22Rv1 (cell line): Measurements from ENCODE around the gene PFN3.

Experiments used
- ZFX ChIP-seq: fragments of 450-650 bp; IDR thresholded peaks from 2 replicates; pipeline ENCODE4 v1.6.1; 2017; ENCODE audit warnings: antibody characterized with exemption, borderline replicate concordance
- TF ChIP-seq, protein P1 (sequence below): fragments of 450-650 bp; IDR thresholded peaks from 2 replicates; pipeline ENCODE4 v1.5.1; 2017; ENCODE audit warnings: mild to moderate bottlenecking

DNA sequence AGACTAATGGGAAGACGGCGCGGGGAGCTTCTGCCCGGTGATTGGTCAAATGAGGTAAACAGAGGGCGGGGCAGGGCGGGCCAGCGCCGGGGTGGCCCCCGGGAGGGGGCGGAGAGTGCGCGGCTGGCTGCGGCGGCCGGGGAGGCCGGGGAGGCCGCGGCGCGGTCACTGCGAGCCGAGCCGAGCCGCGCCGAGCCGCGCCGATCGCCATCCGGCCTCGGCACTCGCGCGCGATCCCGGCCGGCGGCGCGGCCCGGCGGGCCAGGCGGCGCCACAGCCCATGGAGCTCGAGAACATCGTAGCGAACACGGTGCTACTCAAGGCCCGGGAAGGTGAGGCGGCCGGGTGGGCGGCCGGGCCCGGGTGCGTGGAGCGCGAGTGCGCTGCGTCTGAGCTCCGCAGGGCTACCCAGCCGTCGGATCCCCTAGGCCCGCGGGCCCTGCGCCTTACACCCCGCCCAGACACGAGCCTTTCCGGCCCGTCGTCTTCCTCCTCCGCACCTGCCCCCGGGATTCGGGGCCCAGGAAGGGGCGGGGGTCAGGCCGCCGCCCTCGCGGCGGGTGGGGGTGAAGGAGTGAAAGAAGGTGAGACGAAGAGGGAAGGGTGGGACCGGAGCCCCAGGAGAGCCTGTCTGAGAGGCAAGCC is 26.2 kb upstream of the PFN3 start, which contains the start of gene GRK6:
- TF ChIP-seq, protein P1, sequence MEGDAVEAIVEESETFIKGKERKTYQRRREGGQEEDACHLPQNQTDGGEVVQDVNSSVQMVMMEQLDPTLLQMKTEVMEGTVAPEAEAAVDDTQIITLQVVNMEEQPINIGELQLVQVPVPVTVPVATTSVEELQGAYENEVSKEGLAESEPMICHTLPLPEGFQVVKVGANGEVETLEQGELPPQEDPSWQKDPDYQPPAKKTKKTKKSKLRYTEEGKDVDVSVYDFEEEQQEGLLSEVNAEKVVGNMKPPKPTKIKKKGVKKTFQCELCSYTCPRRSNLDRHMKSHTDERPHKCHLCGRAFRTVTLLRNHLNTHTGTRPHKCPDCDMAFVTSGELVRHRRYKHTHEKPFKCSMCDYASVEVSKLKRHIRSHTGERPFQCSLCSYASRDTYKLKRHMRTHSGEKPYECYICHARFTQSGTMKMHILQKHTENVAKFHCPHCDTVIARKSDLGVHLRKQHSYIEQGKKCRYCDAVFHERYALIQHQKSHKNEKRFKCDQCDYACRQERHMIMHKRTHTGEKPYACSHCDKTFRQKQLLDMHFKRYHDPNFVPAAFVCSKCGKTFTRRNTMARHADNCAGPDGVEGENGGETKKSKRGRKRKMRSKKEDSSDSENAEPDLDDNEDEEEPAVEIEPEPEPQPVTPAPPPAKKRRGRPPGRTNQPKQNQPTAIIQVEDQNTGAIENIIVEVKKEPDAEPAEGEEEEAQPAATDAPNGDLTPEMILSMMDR: no peak
- no peak for TF ChIP-seq ZFX
